ENCODE results near the gene ARHGEF16.

ARHGEF16 gene

DNA sequence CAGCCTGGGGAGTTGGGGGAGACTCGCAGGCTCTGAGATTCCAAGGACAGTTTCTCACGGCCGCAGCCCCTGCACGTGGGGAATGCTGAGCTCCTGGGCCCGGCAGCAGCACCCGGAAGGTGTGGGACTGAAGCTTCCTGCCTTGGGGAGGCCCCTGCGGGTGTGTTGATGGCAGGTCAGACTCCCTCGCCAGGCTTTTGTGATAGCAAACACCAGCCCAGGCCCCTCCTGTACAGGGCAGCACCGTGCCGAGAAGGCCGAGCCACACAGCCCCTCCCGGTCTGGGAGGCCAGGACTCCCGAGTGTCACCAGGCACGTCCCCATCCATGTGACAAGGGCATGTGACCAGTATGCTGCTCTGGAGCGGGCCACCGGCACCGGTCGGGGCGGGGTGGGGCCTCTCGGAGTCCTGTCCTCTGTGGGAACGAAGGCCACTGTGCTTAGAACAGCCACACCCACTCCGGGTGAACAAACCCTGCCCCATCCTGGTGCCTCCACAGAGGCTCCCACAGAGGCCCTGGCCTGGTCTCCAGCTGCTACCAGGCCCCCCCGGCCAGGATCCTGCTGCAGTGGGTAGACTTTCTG lies 31.1 kb upstream of the ARHGEF16 start:
- no peak for DNase-seq

DNA sequence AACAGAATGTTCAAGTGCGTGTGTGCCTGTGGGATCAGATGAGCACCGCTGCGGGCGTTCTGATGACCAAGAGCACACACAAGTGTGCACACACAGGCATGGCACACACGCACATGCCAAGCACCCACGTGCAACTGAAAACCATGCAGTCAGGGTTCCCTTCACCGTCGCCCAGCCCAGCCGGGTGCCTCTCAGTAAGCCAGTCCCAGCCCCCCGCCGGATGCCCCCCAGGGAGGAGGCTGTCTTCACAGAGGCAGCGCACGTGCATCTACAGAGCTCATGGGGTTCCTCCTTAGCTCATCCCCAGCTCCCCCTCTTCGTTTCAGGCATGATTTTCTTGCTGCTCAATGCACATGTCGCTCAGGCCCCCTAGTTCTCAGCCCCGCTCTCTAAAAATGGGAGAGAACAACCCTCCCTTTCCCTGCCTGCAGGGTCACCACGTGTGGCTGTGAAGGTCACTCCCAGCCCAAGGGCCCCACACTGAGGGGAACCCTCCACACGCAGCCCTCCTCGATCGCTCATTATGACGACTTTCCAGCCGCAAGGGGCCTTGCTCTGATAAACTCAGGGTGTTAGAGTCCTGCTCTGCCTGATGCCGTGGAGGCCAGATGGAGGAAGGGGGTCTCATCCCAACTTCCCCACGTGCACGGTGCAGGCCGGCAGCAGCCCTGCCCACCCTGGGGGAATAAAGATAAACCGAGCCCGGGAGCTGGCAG lies 30.4 kb upstream of the ARHGEF16 start:
- DNase-seq, result no peak

DNA sequence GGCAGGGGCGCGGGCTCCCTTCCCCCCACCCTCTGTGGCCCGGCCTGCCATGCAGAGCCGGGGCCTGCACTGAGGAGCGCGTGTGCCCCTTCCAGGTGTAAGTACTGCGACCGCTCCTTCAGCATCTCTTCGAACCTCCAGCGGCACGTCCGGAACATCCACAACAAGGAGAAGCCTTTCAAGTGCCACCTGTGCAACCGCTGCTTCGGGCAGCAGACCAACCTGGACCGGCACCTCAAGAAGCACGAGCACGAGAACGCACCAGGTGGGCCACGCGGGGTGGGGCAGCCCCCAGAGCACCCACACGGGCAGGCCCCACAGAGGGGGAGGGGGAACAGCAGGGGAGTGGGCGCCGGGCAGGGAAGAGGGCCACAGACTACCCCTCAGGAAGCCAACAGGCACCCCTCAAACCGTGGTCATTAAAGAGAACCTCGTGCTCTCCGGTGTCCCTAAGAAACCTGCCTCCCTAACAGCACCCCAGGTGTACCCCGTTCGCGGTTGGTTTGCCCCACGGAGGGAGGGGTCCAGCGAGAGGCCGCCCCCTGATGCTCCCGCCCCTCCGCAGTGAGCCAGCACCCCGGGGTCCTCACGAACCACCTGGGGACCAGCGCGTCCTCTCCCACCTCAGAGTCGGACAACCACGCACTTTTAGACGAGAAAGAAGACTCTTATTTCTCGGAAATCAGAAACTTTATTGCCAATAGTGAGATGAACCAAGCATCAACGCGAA lies 28.8 kb upstream of the ARHGEF16 start:
- no peak for DNase-seq

DNA sequence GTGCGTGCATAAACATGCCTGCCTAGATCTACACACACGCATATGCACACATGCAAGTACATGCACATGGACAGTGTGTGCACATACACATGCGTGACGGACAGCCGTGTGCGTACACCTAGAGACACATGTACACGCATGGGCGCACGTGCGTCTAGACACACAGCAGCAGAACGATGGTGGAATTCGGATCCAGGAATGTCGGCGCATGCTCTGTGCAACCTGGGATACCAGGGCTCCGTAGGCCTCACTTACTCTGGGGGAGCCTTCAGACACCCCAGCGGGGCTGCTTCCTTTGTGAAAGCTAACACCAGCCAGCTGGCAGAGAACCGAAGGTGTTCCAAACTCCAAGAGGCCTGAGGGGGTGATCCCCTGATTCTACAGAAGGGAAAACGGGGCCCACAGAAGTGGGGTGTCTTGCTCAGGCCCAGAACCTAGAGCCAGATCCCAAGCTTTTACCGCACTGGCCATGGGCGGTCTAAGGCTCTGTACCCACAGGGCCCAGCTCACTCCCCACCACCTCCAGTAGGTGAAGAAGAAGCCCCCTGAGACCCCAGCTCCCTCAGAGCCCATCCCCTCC lies 27.4 kb upstream of the ARHGEF16 start:
- DNase-seq, result no peak

DNA sequence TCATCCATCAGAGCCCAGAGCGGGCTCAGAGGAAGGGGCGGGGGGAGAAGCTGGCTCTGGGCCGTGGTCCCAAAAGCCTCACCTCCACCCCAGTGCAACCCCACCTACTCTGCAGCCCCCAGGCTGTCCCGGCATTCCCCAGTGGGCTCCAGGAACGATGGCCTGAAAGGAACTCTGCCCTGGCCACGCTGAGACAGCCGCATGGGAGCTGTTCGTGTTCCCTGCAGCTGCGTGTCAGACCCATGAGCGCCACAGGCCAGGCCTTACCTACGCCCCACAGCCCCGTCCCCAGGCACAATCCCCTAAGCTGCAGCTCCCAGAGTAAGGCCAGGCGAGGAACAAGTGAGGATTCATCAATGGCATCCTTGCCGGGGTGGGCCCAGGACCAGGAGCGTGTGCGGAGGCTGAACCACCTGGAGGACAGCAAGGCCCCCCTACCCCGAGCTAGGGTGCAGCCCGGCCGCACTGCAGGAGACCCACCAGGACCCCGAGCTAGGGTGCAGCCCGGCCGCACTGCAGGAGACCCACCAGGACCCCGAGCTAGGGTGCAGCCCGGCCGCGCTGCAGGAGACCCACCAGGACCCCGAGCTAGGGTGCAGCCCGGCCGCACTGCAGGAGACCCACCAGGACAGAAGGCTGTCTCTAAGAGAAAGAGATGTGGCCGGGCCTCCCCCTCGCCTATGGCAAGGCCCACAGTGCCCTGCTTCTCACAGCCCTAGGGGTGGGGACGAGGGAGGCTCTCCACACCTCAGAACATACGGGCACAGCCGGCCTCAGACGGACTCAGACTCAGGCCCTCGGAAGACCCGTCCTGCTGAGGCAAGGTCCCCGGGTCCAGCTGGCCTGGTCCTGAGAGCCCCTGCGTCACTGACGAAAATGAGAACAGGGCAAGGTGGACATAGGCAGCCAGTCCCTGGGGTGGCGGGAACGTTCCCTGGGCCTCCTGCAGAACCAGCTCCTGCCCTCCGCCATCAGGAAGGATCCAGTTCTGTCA lies 26.5 kb upstream of the ARHGEF16 start:
- DNase-seq, result no peak

DNA sequence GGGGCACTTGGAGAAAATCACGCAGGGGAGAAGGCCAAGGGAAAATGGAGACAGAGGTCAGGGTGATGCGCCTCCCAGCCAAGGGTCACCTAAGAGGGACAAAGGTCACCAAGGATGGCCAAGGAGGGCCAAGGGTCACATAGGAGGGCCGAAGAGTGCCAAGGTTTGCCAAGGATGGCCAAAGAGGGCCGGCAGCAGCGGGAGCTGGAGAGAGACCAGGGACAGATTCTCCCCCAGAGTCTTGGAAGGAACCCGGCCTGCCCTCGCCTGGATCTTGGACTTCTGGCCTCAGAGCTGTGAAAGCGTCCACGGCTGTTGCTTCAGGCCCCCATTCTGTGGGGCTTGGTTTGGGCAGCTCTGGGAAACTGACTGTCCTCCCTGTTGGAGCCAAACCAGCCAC lies 25.6 kb upstream of the ARHGEF16 start:
- no peak for DNase-seq

DNA sequence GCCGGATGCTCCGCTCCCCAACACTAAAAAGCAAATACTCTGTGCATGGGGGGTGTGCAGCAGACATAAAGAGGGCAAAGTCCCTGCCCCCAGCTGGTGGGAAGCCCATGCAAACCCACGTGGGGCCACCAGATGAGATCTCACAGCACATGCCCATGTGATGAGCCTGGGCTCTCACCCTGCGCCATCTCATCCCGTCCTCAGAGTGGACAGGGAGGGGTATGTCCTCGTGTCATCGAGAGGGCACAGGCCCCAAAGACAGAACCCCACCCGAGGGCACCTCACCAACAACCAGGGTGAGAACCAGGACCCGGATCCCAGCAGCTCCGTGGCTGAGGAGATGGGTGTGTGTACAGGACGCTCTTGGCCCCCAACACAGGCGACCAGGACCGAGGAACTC lies 25.1 kb upstream of the ARHGEF16 start:
- DNase-seq, result no peak

DNA sequence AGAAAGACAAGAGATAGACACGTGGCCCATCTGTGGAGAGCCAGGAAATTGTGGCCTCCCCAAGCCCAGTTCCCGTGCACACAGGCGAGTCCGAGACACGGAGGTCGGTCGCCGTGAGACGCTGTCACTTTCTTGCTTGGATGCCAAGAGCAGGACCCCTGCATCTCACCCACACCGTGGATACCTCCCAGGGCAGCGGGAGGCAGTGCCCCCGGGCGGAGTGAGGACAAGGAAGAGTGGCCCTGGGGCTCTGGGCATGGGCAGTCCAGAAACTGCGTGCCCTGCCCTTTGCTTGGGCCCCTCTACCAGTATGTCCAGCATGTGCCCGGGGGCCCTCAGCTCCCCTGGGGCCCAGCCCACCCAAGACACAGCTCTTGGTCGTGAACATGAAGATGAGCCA lies 24.7 kb upstream of the ARHGEF16 start:
- DNase-seq, result no peak

DNA sequence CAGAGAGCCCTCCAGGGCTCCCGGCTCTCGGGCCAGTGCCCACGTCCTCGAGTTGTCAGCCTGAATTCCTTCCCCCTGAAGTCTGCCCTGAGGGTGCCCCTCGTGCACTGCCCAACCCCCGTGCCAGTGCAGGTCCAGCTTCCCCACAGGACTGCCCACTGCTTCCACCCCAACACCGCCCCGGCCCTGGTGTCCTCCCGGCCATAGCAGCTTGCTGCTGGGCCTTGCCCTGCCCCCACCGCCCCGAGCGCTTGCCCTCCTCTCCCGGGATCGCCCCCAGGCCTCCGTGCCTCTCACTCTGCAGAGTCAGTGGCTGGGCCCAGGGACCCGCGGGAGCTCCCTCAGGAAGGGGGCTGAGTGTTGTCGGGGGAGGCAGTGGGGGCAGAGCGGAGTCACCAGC lies 24.1 kb upstream of the ARHGEF16 start:
- no peak for DNase-seq

DNA sequence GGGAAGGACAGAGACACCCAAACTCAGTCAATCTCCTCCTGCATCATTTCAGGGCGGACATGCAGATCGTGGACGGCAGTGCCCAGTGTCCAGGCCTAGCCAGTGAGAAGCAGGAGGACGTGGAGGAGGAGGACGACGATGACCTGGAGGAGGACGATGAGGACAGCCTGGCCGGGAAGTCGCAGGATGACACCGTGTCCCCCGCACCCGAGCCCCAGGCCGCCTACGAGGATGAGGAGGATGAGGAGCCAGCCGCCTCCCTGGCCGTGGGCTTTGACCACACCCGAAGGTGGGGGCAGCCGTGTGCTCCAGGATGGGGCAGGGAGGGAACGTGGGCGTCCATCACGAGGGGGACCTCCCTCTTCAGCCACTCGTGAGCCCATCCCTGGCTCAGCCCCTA lies 23.6 kb upstream of the ARHGEF16 start:
- no peak for DNase-seq

DNA sequence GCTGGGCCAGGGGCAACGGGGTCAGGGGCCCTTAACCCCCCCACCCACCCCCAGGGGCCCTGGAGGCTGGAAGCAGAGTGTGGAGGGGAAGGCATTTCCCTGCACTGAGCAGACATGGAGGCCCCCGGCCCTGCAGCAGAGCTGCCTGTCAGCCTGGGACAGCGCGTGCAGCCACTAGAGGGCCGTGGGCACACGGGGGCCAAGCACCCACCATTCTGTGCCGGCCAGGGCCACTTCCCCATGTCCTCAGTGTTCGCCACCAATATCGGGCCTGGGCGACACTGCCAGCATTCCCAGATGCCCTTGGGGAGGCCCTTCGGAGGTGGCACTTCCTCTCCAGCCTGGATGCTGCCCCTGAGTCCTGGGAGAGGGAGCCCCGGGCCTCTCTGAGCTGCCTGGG lies 23.2 kb upstream of the ARHGEF16 start:
- DNase-seq, result no peak

DNA sequence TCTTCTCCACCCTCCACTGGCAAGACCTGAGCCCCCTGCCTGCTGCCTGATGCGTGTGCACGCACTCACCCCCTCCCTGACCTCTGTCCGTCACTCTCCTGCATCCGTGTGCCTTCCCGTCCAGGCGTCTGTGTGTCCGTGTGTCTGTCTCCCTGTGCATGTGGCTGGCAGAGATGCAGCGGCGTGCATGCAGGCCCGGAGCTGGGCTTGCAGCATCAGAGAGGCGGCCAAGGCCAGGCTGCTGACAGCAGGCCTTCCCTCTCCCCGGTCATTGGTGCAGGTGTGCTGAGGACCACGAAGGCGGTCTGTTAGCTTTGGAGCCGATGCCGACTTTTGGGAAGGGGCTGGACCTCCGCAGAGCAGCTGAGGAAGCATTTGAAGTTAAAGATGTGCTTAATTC lies 22.8 kb upstream of the ARHGEF16 start:
- DNase-seq, result no peak

DNA sequence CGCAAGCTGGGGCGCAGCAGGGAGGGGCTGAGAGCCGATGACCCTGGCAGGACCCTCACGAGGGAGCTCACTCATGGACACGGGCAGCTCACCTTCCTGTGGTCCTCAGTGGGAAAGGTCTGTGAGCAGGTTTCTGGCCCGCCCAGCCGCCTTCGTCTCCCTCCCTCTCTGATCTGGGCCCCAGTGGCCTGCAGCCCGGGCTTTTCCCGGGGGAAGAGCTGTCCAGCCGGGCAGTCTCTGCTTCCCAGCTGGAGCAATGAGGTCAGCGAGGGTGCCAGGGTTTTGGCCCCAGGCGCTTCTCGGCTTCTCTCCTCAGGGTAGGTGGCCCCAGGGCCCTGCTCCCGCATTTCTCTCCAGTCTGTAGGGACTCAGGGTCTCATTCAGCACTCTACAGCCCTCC lies 22.2 kb upstream of the ARHGEF16 start:
- no peak for DNase-seq

DNA sequence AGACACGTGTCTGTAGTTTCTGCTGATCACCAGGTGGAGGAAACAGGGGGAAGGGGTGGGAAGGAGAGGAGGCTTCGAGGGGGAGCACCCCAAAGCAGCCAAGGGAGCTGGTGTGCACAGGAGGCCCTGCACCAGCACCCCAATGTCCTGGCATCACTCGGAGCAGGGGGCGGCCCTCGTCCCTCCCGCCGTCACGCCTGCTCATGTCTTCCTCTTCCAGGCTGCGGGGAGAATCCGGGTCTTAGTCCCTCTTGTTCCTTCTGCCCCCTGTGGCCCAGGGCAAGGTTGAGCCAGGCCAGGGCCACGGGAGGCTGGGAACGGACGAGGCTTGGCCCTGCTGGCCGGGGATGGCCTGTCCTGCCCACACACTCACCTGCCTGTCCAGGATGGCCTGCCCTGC lies 21.4 kb upstream of the ARHGEF16 start:
- DNase-seq, result no peak

DNA sequence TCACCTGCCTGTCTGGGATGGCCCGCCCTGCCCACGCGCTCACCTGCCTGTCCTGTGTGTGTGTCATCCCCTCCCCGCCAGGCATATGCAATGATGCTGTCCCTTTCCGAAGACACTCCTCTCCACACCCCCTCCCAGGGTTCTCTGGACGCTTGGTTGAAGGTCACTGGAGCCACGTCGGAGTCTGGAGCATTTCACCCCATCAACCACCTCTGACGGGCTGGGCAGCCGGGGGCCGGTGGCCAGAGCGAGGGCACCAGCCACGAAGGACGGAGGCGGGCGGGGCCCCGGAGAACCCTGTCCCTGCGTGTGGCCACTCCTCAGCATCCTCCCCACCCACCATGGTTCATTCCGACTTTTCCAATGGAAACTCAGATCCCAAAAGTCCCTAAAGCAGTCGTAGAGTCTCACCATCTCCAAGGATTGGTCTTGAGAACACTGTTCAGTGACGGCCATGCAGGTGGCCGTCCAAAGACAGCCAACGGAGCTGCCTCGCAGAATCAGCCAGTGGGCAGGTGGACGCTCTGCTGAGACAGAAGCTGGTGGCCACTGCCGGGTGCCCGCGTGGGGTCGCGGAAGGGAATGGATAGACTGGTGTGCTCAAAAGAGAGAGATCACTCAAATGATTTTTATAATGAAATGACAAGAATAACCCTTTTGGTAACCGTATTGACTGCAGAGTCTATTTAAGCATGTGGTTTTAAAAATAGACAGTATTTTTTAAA lies 20.7 kb upstream of the ARHGEF16 start:
- no peak for DNase-seq

DNA sequence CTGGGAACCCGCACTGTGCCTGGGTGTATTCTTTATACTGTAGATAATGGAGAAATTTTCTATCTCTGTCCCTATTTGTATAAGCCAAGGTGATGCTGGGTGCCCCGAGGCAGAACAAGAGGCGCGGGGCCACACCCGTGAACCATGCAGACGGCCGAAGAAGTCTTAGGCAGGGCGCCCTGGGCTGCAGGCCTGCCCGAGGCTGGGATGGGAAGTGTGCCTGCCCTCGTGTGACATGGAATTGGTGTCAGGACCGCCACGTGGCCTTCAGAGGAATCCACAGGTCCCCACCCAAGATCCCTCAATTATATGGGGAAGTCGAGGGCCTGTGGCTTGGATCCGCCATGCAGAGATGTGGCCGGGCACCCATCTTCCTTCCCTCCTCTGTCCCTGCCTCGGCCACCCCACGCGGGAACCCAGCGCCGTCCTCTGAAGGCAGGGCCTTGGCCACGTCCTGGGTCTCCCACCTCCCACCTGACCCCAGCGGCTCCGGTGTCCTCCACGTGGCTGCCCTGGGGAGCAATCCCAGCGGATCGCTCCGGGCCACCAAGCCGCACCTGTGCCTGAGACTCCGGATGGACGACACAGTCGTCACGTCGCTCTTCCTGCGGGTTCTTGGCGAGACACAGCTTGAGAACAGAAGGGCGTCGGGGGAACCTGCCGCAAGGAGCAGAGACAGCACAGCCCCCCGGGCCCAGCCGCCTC lies 19.9 kb upstream of the ARHGEF16 start:
- no peak for DNase-seq

DNA sequence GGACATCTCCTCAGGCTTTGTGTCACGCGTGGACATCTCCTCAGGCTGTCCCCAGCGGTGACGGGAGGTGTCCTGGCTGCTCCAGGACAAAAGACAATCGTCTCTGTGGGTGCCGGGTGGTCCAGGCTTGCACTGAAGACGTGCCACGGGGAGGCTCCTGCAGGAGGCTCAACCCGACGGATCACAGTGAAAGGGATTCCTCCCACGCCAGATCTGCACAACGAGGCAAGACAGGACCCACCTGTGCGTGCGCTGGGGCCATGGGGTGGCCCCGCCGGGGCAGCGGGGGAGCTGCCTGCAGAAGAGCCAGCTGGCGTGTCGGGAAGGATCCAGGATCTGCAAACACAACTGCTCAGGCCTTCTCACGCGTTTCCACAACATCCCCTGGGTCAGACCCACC lies 18.8 kb upstream of the ARHGEF16 start:
- DNase-seq, result no peak

DNA sequence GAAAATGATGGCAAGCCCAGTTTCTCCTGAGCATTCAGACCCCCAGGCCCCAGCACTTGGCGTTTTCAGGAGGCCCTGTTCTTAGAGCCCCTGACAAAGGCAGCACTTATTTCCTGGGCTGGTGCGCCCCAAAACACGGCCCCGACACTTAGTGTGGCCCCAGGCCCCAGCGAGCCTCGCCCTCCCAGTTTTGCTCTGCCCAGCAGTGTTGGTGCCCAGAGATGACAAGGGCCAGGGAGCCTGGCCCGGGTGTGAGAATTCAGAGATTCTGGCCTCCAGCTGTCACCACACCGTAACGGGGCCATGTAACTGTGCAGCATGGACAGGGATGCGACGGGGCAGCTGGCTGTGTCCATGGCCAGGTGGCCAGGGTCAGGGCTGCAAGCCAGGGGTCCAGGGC lies 18.0 kb upstream of the ARHGEF16 start:
- DNase-seq, result no peak

DNA sequence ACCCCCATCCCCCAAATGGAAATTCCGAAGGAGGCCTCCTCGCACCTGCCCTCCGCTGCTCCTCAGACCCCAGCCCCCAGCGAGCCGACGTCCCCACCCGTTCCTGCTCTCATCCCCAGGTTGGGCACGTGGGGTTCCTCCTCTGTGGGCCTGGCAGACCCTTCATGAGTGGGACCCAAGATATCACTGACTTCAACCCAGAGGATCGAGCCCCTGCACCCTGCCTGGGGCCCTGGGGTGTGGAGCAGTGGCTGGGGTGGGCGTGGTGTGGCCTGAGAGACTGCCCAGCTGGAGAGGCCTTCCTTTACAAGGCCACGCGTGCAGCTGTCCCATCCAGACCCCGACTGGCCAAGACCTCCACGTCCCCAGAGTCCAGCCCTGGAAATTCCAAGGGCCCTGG lies 17.6 kb upstream of the ARHGEF16 start:
- DNase-seq, result no peak

DNA sequence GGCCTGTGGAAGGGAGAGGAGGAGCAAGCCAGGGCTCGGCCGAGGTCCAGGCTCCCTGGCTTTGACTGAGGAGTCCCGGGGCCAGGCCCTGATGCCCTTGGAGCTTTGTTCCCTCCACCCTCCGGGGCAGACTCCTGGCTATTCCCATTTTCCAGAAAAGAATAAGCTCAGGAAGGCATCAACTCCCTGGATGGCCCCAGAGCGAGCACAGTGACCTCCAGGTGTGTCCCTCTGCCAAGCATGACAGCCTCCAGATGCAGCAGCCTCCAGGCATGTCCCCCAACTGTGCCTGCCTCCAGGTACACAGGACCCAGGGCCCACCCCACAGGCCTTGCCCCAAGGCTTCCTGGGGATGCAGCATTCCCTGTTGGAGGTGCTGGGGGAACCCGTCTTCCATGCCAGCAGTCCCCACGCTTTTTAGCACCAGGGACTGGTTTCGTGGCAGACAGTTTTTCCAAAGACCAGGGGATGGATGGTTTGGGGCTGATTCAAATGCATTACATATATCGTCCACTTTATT lies 15.7 kb upstream of the ARHGEF16 start:
- DNase-seq, result no peak
